Measurements from ENCODE around the gene CADPS. TPM values are rescaled to one million over a fixed set of nuclear protein-coding genes. Genes with fewer than 3 reads are reported as not detected.

Gene CADPS
- total and polyA plus RNA-seq, 9 of the 15 experiments (the other 6 are each of a cell fraction or from before 2014, with no cell fraction given) = not detected

DNA sequence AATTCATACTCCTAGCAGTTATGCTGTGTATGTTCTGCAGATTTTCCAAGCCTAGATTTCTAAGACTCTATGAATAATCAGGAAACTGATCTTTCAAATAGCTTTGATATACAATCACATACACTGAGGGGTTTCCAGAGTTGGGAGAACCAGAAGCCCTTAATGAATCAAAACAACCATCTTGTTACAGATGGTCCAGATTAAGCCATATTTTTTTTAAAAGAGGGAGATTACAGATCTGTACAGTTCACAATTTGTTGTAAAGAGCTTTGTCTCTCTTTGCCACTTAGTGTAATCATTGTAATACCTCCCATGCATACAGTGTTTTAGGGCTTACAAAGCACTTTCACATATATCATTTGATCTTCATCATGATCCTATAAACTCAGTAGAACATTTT, 47.7 kb downstream of the CADPS start:
- Histone ChIP-seq H3K9me1 (ENCODE audit: control insufficient read depth, insufficient read depth, low read length) (no peaks in the 10 kb centered on the region), H3K79me2 (ENCODE audit: control insufficient read depth, insufficient read depth, low read length) (no peaks in the 10 kb centered on the region), H2AFZ (ENCODE audit: low read depth, low read length) (no peak overlapping the region), H3K27ac (ENCODE audit: extremely low read depth, low read depth, low read length) (no peak overlapping the region), H3K36me3 (ENCODE audit: control insufficient read depth, insufficient read depth, low read length) (no peaks in the 10 kb centered on the region), H4K20me1 (replicated peaks; ENCODE audit: control insufficient read depth, insufficient read depth, low read length) (no peaks in the 10 kb centered on the region), H3K4me2 (ENCODE audit: insufficient read depth, low read length) (no peak overlapping the region), H3K9ac (ENCODE audit: insufficient read depth in 1 of 2, low read depth in 2 of 2, low read length in 2 of 2) (no peak overlapping the region), H3K4me1 (replicated peaks in 1 of 2; ENCODE audit: control insufficient read depth in 2 of 2, insufficient read depth in 2 of 2, low read length in 2 of 2) (no peaks in the 10 kb centered on the region), H3K27me3 (ENCODE audit: control insufficient read depth in 2 of 2, insufficient read depth in 2 of 2, low read length in 2 of 2) (no peaks in the 10 kb centered on the region), H3K4me3 (no peak overlapping the region), H3K9me3 (replicated peaks; ENCODE audit: control insufficient read depth, insufficient read depth, low read depth, low read length) (no peaks in the 10 kb centered on the region)
- FAIRE-seq = no peak
- no peak for ATAC-seq
- intact Hi-C loops (cut with micrococcal nuclease) (no loop called here), in situ Hi-C loops (cut with MboI) (no loop called here)
- CTCF ChIA-PET (ENCODE audit: low intra/inter-chr PET ratio) = no interaction called here
- POLR2A ChIA-PET = no interaction called here
- no peak for TF ChIP-seq KLF1 (tag; IDR thresholded peaks at IDR 0.05)
- no peak for DNase-seq (ENCODE audit: extremely low read depth in 1 of 4, low spot score in 3 of 4)
- BruUV-seq (replicated peaks) = no TSS peak

DNA sequence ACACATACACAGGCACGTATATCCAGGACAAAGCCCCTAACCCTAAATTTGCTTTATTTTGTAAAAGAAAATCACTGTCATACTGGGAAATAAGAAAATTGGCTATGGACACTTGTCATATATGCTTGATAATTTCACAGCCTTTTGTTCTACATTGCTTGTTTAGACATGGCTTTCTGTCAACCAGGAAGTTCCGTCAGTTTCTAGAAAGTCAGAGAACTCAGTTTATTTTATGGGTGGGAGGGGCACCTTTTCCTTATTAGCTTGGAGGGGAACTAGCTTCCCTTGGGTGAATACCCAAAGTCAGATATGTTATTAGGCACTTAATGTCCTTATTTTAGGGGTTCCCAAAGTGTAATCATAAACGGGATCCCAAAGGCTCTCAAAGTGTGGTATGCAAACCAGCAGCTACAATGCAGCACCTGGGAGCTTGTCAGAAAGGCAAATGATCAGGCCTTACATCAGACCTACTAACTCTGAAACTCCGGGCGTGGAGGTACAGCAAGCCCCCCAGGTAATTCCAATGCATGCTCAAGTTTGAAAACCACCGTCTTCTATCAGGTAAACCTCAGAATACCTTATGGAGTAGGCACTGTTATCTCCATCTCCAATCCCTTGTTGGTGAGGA, 50.1 kb downstream of the CADPS start:
- ChIA-PET POLR2A (interaction anchor here (0.7 kb wide), 1 partner anchor 54 kb away, joined by 3 read pairs; no protein-coding TSS in a partner anchor), CTCF (ENCODE audit: low intra/inter-chr PET ratio) (no interaction called here)
- intact Hi-C loops (cut with micrococcal nuclease) = no loop called here
- Histone ChIP-seq H3K36me3 (ENCODE audit: control insufficient read depth, insufficient read depth, low read length) (no peaks in the 10 kb centered on the region), H4K20me1 (replicated peaks; ENCODE audit: control insufficient read depth, insufficient read depth, low read length) (no peaks in the 10 kb centered on the region), H3K4me3 (no peak overlapping the region), H2AFZ (ENCODE audit: low read depth, low read length) (no peak overlapping the region), H3K9me1 (ENCODE audit: control insufficient read depth, insufficient read depth, low read length) (no peaks in the 10 kb centered on the region), H3K79me2 (ENCODE audit: control insufficient read depth, insufficient read depth, low read length) (no peaks in the 10 kb centered on the region), H3K9ac (ENCODE audit: insufficient read depth in 1 of 2, low read depth in 2 of 2, low read length in 2 of 2) (no peak overlapping the region), H3K27me3 (ENCODE audit: control insufficient read depth in 2 of 2, insufficient read depth in 2 of 2, low read length in 2 of 2) (no peaks in the 10 kb centered on the region), H3K27ac (ENCODE audit: extremely low read depth, low read depth, low read length) (no peak overlapping the region), H3K9me3 (replicated peaks; ENCODE audit: control insufficient read depth, insufficient read depth, low read depth, low read length) (no peaks in the 10 kb centered on the region), H3K4me1 (replicated peaks in 1 of 2; ENCODE audit: control insufficient read depth in 2 of 2, insufficient read depth in 2 of 2, low read length in 2 of 2) (no peaks in the 10 kb centered on the region), H3K4me2 (ENCODE audit: insufficient read depth, low read length) (no peak overlapping the region)
- 0% methylated on average over 6 of the region's 6 CpGs for WGBS (ENCODE audit: insufficient coverage, low coverage, missing lambda C conversion rate)
- in situ Hi-C loops (cut with MboI) = no loop called here
- DNase-seq (ENCODE audit: extremely low read depth in 1 of 4, low spot score in 3 of 4) (no peak), ATAC-seq (no peak), FAIRE-seq (no peak)
- BruUV-seq (replicated peaks) = no TSS peak
- TF ChIP-seq MTF1 (CRISPR knock-in tag; IDR thresholded peaks at IDR 0.05; ENCODE audit: borderline replicate concordance) (no peak), PHTF2 (CRISPR knock-in tag; IDR thresholded peaks at IDR 0.05) (no peak), ZNF699 (CRISPR knock-in tag; IDR thresholded peaks at IDR 0.05; ENCODE audit: insufficient replicate concordance) (no peak), HDAC1 (IDR thresholded peaks at IDR 0.05) (no peak), ZNF124 (CRISPR knock-in tag; IDR thresholded peaks at IDR 0.05) (no peak)
- TF ChIP-seq, protein P1, sequence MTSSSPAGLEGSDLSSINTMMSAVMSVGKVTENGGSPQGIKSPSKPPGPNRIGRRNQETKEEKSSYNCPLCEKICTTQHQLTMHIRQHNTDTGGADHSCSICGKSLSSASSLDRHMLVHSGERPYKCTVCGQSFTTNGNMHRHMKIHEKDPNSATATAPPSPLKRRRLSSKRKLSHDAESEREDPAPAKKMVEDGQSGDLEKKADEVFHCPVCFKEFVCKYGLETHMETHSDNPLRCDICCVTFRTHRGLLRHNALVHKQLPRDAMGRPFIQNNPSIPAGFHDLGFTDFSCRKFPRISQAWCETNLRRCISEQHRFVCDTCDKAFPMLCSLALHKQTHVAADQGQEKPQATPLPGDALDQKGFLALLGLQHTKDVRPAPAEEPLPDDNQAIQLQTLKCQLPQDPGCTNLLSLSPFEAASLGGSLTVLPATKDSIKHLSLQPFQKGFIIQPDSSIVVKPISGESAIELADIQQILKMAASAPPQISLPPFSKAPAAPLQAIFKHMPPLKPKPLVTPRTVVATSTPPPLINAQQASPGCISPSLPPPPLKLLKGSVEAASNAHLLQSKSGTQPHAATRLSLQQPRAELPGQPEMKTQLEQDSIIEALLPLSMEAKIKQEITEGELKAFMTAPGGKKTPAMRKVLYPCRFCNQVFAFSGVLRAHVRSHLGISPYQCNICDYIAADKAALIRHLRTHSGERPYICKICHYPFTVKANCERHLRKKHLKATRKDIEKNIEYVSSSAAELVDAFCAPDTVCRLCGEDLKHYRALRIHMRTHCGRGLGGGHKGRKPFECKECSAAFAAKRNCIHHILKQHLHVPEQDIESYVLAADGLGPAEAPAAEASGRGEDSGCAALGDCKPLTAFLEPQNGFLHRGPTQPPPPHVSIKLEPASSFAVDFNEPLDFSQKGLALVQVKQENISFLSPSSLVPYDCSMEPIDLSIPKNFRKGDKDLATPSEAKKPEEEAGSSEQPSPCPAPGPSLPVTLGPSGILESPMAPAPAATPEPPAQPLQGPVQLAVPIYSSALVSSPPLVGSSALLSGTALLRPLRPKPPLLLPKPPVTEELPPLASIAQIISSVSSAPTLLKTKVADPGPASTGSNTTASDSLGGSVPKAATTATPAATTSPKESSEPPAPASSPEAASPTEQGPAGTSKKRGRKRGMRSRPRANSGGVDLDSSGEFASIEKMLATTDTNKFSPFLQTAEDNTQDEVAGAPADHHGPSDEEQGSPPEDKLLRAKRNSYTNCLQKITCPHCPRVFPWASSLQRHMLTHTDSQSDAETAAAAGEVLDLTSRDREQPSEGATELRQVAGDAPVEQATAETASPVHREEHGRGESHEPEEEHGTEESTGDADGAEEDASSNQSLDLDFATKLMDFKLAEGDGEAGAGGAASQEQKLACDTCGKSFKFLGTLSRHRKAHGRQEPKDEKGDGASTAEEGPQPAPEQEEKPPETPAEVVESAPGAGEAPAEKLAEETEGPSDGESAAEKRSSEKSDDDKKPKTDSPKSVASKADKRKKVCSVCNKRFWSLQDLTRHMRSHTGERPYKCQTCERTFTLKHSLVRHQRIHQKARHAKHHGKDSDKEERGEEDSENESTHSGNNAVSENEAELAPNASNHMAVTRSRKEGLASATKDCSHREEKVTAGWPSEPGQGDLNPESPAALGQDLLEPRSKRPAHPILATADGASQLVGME (CRISPR knock-in tag; IDR thresholded peaks at IDR 0.05) = no peak
- TF ChIP-seq, protein P2, sequence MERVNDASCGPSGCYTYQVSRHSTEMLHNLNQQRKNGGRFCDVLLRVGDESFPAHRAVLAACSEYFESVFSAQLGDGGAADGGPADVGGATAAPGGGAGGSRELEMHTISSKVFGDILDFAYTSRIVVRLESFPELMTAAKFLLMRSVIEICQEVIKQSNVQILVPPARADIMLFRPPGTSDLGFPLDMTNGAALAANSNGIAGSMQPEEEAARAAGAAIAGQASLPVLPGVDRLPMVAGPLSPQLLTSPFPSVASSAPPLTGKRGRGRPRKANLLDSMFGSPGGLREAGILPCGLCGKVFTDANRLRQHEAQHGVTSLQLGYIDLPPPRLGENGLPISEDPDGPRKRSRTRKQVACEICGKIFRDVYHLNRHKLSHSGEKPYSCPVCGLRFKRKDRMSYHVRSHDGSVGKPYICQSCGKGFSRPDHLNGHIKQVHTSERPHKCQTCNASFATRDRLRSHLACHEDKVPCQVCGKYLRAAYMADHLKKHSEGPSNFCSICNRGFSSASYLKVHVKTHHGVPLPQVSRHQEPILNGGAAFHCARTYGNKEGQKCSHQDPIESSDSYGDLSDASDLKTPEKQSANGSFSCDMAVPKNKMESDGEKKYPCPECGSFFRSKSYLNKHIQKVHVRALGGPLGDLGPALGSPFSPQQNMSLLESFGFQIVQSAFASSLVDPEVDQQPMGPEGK (CRISPR knock-in tag; IDR thresholded peaks at IDR 0.05; ENCODE audit: borderline replicate concordance) = no peak

All from K562 (cell line).